Measurements from ENCODE around the gene DIP2C.

- no peak for TF ChIP-seq CTCF (IDR thresholded peaks at IDR 0.05)
- TF ChIP-seq POLR2A (IDR thresholded peaks at IDR 0.05), result no peak
Measured at GRCh38 chr10:436911-437665, 252.4 kb downstream of the DIP2C start.
